SK-N-SH treated with all-trans-retinoic acid at 6 μM for 48 hours (cell line): ENCODE data around the gene ARMC6.

Experiments
- ARNTL ChIP-seq: fragments of 450-650 bp; formaldehyde crosslinking; IDR thresholded peaks from 2 replicates; pipeline ENCODE4 v1.5.0; 2020; ENCODE audit warnings: low read depth, mild to moderate bottlenecking, moderate library complexity, borderline replicate concordance
- OSR1 ChIP-seq: fragments of 250-450 bp; sonication (Bioruptor Pico); IDR thresholded peaks from 2 replicates; pipeline ENCODE4 v1.8.0; 2022; ENCODE audit warnings: moderate library complexity, mild to moderate bottlenecking, inconsistent platforms
- PATZ1 ChIP-seq: fragments of 250-450 bp; sonication (Bioruptor Pico); IDR thresholded peaks from 2 replicates; pipeline ENCODE4 v1.8.0; 2020; ENCODE audit warnings: mild to moderate bottlenecking, moderate library complexity, borderline replicate concordance
- PPARA ChIP-seq: fragments of 250-450 bp; sonication (Bioruptor Pico); IDR thresholded peaks from 2 replicates; pipeline ENCODE4 v1.5.0; 2020; ENCODE audit warnings: mild to moderate bottlenecking, borderline replicate concordance
- RARB ChIP-seq: fragments of 250-450 bp; sonication (Bioruptor Pico); IDR thresholded peaks from 2 replicates; pipeline ENCODE4 v1.8.0; 2021; ENCODE audit warnings: mild to moderate bottlenecking, moderate library complexity
- TSHZ2 ChIP-seq: fragments of 250-450 bp; sonication (Bioruptor Pico); IDR thresholded peaks from 2 replicates; pipeline ENCODE4 v1.5.0; 2020; ENCODE audit warnings: mild to moderate bottlenecking, moderate library complexity
- ZFP3 ChIP-seq: fragments of 250-450 bp; sonication (Bioruptor Pico); IDR thresholded peaks from 2 replicates; pipeline ENCODE4 v1.5.0; 2020; ENCODE audit warnings: mild to moderate bottlenecking, moderate library complexity
- ZFP30 ChIP-seq: fragments of 450-650 bp; formaldehyde crosslinking; IDR thresholded peaks from 2 replicates; pipeline ENCODE4 v1.5.0; 2022; ENCODE audit warnings: mild to moderate bottlenecking, moderate library complexity
- ZNF565 ChIP-seq: fragments of 450-650 bp; formaldehyde crosslinking; conservative IDR thresholded peaks from 2 replicates; pipeline ENCODE4 v1.5.0; 2020; ENCODE audit warnings: low read depth, mild to moderate bottlenecking, moderate library complexity

GRCh38 chr19:19107654-19108053 is 74.3 kb downstream of the ARMC6 start:
- TF ChIP-seq ZNF565 (CRISPR knock-in tag), result no peak
- TF ChIP-seq ZFP3 (CRISPR knock-in tag), result no peak
- TF ChIP-seq PPARA, result no peak
- TF ChIP-seq OSR1 (CRISPR knock-in tag), result no peak
- TF ChIP-seq ZFP30, result no peak
- no peak for TF ChIP-seq PATZ1 (CRISPR knock-in tag)
- TF ChIP-seq TSHZ2 (CRISPR knock-in tag), result no peak
- no peak for TF ChIP-seq RARB
- TF ChIP-seq ARNTL (CRISPR knock-in tag), result no peak
